Vagina (tissue), 2 donors: ENCODE results near the gene USP17L5.

Experiments
- CTCF ChIP-seq, 3 experiments: fragments of 450-650 bp in 2 of 3; fragments of 200-600 bp in 1 of 3; sonication (generic) in 1 of 3; IDR thresholded peaks; one replicate each; pipeline ENCODE4 v1.5.1; 2017 to 2019; ENCODE audit warnings: antibody characterized with exemption in 3 of 3, mild to moderate bottlenecking in 2 of 3, moderate library complexity in 2 of 3
- POLR2A ChIP-seq, 2 donors: fragments of 450-650 bp; IDR thresholded peaks; one replicate each; pipeline ENCODE4 v1.6.1; 2017; ENCODE audit warnings: antibody characterized with exemption in 2 of 2, mild to moderate bottlenecking in 2 of 2, moderate library complexity in 2 of 2

GRCh38 chr4:9384126-9384525, 44.9 kb downstream of the USP17L5 start:
- TF ChIP-seq CTCF (IDR thresholded peaks at IDR 0.05) = no peak
- TF ChIP-seq POLR2A (IDR thresholded peaks at IDR 0.05) = no peak
